ENCODE results near the gene NKTR.

DNA sequence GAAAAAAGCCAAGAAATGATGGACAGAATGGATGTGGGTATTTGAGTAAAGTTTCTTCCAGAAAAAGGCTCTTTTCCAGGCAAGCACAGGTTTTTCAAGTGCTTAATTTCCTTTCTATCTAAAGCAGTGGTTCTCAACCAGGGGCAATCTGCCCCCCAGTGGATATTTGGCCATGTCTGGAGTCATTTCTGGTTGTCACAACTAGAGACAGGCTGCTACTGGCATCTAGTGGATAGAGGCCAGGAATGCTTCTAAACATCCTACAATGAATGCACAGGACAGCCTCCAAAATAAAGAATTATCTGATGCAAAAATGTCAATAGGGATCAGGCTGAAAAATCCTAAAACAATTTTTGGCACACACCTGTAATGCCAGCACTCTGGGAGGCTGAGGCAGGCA is 42.6 kb upstream of the NKTR start:
- TF ChIP-seq CTCF (IDR thresholded peaks at IDR 0.05): no peak
- TF ChIP-seq EP300 (IDR thresholded peaks at IDR 0.05): no peak
- TF ChIP-seq POLR2A (IDR thresholded peaks at IDR 0.05): no peak
- TF ChIP-seq POLR2AphosphoS5 (IDR thresholded peaks at IDR 0.05): no peak
